ENCODE measurements around the gene NFKBIB. TPM values are rescaled to one million over a fixed set of nuclear protein-coding genes. Genes with fewer than 3 reads are reported as not detected.

NFKBIB gene
- total RNA-seq, 4 donors from 2014 or later = 18.5 to 37.6 (median 26.8) TPM

GRCh38 chr19:38892841-38893240 lies 6.9 kb upstream of the NFKBIB start:
- Histone ChIP-seq H3K36me3 (peaks cover 0 to 63% of the 10 kb centered on the region in 2 donors), H3K27me3 (no peaks in the 10 kb centered on the region), H3K27ac (no peak overlapping the region), H3K4me3 (no peak overlapping the region), H3K4me1 (peaks cover 0 to 38% (median 9%) of the 10 kb centered on the region in 3 donors), H3K9me3 (no peaks in the 10 kb centered on the region)
- 60 to 64% methylated on average over 1 to 3 of the region's 5 CpGs for WGBS, 2 donors (ENCODE audit: low coverage in 1 of 2)
- TF ChIP-seq POLR2A (IDR thresholded peaks at IDR 0.05) (no peak), CTCF (IDR thresholded peaks at IDR 0.05) (no peak), POLR2AphosphoS5 (IDR thresholded peaks at IDR 0.05) (no peak), EP300 (IDR thresholded peaks at IDR 0.05) (no peak)
- ATAC-seq = no peak

GRCh38 chr19:38893341-38893771 lies 6.4 kb upstream of the NFKBIB start:
- H3K27me3 ChIP-seq = no peaks in the 10 kb centered on the region
- peaks cover 0 to 43% (median 14%) of the 10 kb centered on the region in 3 donors for H3K4me1 ChIP-seq
- no peaks in the 10 kb centered on the region for H3K9me3 ChIP-seq
- TF ChIP-seq CTCF (IDR thresholded peaks at IDR 0.05) (no peak), EP300 (IDR thresholded peaks at IDR 0.05) (no peak), POLR2A (IDR thresholded peaks at IDR 0.05) (no peak), POLR2AphosphoS5 (IDR thresholded peaks at IDR 0.05) (no peak)
- no peak for ATAC-seq
- no peak overlapping the region for H3K4me3 ChIP-seq
- peak overlapping the region in 1 of 4 donors; percentile 30 for H3K27ac ChIP-seq
- WGBS, 2 donors (ENCODE audit: low coverage in 1 of 2) = 98% methylated on average over 7 of the region's 14 CpGs; no CpG with 5 or more reads in 1 of the 2 donors
- peaks cover 0 to 58% of the 10 kb centered on the region in 2 donors for H3K36me3 ChIP-seq

GRCh38 chr19:38894968-38895367 lies 4.8 kb upstream of the NFKBIB start:
- peaks cover 0 to 42% of the 10 kb centered on the region in 2 donors for H3K36me3 ChIP-seq
- WGBS, 2 donors (ENCODE audit: low coverage in 1 of 2) = 60 to 71% methylated on average over 6 to 7 of the region's 9 CpGs
- H3K27ac ChIP-seq = no peak overlapping the region
- no peaks in the 10 kb centered on the region for H3K27me3 ChIP-seq
- peaks cover 0 to 48% (median 19%) of the 10 kb centered on the region in 3 donors for H3K4me1 ChIP-seq
- H3K9me3 ChIP-seq = no peaks in the 10 kb centered on the region
- ATAC-seq = no peak
- TF ChIP-seq POLR2AphosphoS5 (IDR thresholded peaks at IDR 0.05) (no peak), POLR2A (IDR thresholded peaks at IDR 0.05) (no peak), CTCF (IDR thresholded peaks at IDR 0.05) (no peak), EP300 (IDR thresholded peaks at IDR 0.05) (no peak)
- H3K4me3 ChIP-seq = no peak overlapping the region

GRCh38 chr19:38898788-38899446 lies 852 bp upstream of the NFKBIB start:
- Histone ChIP-seq H3K36me3 (peaks cover 0 to 4% of the 10 kb centered on the region in 2 donors), H3K27me3 (no peaks in the 10 kb centered on the region), H3K4me1 (peaks cover 0 to 55% (median 23%) of the 10 kb centered on the region in 3 donors), H3K9me3 (no peaks in the 10 kb centered on the region), H3K4me3 (peak overlapping the region; percentile 73 to 79), H3K27ac (peak overlapping the region; percentile 69 to 92 (median 91))
- WGBS, 2 donors (ENCODE audit: low coverage in 1 of 2) = 0 to 7% methylated on average over 7 to 8 of the region's 25 CpGs
- no peak for ATAC-seq
- TF ChIP-seq POLR2A (IDR thresholded peaks at IDR 0.05) (no peak), EP300 (IDR thresholded peaks at IDR 0.05) (no peak), POLR2AphosphoS5 (IDR thresholded peaks at IDR 0.05) (no peak), CTCF (IDR thresholded peaks at IDR 0.05) (no peak)

- Histone ChIP-seq H3K4me1 (peaks cover 0 to 49% (median 23%) of the 10 kb centered on the region in 3 donors), H3K27me3 (no peaks in the 10 kb centered on the region), H3K27ac (peak overlapping the region; percentile 92 to 99 (median 92)), H3K4me3 (peak overlapping the region; percentile 73 to 93), H3K9me3 (no peaks in the 10 kb centered on the region), H3K36me3 (peaks cover 0 to 10% of the 10 kb centered on the region in 2 donors)
- no peak for TF ChIP-seq POLR2AphosphoS5 (IDR thresholded peaks at IDR 0.05)
- no peak for TF ChIP-seq CTCF (IDR thresholded peaks at IDR 0.05)
- no peak for TF ChIP-seq EP300 (IDR thresholded peaks at IDR 0.05)
- TF ChIP-seq POLR2A (IDR thresholded peaks at IDR 0.05) = no peak
- WGBS, 2 donors (ENCODE audit: low coverage in 1 of 2) = 0 to 4% methylated on average over 4 of the region's 8 CpGs
- no peak for ATAC-seq
These were observed 447 bp downstream of the NFKBIB start for GRCh38 chr19:38900202-38900629.
